Thyroid gland (tissue), 4 donors: ENCODE measurements around the gene NYAP1.

Source experiments
- CTCF ChIP-seq, 6 experiments: fragments of 200-600 bp in 3 of 6; fragments of 450-650 bp in 3 of 6; sonication (generic) in 3 of 6; IDR thresholded peaks; one replicate each; pipeline ENCODE4 v1.5.1; 2016 to 2019; ENCODE audit warnings: antibody characterized with exemption in 6 of 6, mild to moderate bottlenecking in 2 of 6, inconsistent platforms in 1 of 6, moderate library complexity in 1 of 6
- POLR2A ChIP-seq, 2 donors: fragments of 450-650 bp; IDR thresholded peaks; one replicate each; pipeline ENCODE4 v1.6.1; 2017; ENCODE audit warnings: antibody characterized with exemption in 2 of 2, mild to moderate bottlenecking in 2 of 2, moderate library complexity in 1 of 2

- TF ChIP-seq CTCF (IDR thresholded peaks at IDR 0.05) (no peak), POLR2A (IDR thresholded peaks at IDR 0.05) (no peak)
These were observed 21.3 kb downstream of the NYAP1 start for GRCh38 chr7:100504887-100505611.
